Measurements from ENCODE around the gene KNCN.

Gene KNCN

GRCh38 chr1:46568461-46568891 lies 17.0 kb upstream of the KNCN start:
- H3K27ac ChIP-seq, result no peak overlapping the region
- TF ChIP-seq CTCF (conservative IDR thresholded peaks at IDR 0.05), result no peak

- no peak for TF ChIP-seq CTCF (conservative IDR thresholded peaks at IDR 0.05)
- H3K27ac ChIP-seq, result no peak overlapping the region
These were observed 11.9 kb upstream of the KNCN start for GRCh38 chr1:46563341-46563740.

- no peak overlapping the region for H3K27ac ChIP-seq
- TF ChIP-seq CTCF (conservative IDR thresholded peaks at IDR 0.05), result no peak
These were observed 11.1 kb upstream of the KNCN start for GRCh38 chr1:46562498-46562897.

- H3K27ac ChIP-seq, result no peak overlapping the region
- no peak for TF ChIP-seq CTCF (conservative IDR thresholded peaks at IDR 0.05)
These were observed 7.5 kb upstream of the KNCN start for GRCh38 chr1:46558966-46559365.

- TF ChIP-seq CTCF (conservative IDR thresholded peaks at IDR 0.05), result no peak
- H3K27ac ChIP-seq, result no peak overlapping the region
These were observed 6.9 kb upstream of the KNCN start for GRCh38 chr1:46558141-46558963.

- no peak for TF ChIP-seq CTCF (conservative IDR thresholded peaks at IDR 0.05)
- H3K27ac ChIP-seq, result no peak overlapping the region
These were observed 6.0 kb upstream of the KNCN start for GRCh38 chr1:46557403-46557802.

- no peak for TF ChIP-seq CTCF (conservative IDR thresholded peaks at IDR 0.05)
- H3K27ac ChIP-seq, result no peak overlapping the region
These were observed 5.4 kb upstream of the KNCN start for GRCh38 chr1:46556822-46557221.
